PC-3 (cell line): ENCODE results near the gene LSR. TPM values are rescaled to one million over a fixed set of nuclear protein-coding genes. Genes with fewer than 3 reads are reported as not detected.

ENCODE experiments used
- ATAC-seq: fragments of 200-7000 bp; cut with Tn5 transposase; 2 replicates; pipeline ENCODE4 v1.9.1; 2020; ENCODE audit warnings: mild to moderate bottlenecking, moderate library complexity
- BruUV-seq: library from RNA; stranded (reverse); fragments of 400-500 nt; replicated peaks from 2 replicates; lab custom pipeline; 2021; lab: Mats Ljungman, UMichigan
- CTCF ChIA-PET: fragments of 300-600 bp; sonication (Branson Sonifier 250); formaldehyde crosslinking; loops from one replicate; lab custom pipeline; 2022; ENCODE audit warnings: antibody characterized with exemption; lab: Charles Lee
- POLR2A ChIA-PET: fragments of 300-600 bp; sonication (Branson Sonifier 250); formaldehyde crosslinking; loops from one replicate; lab custom pipeline; 2022; ENCODE audit warnings: antibody characterized with exemption; ENCODE audit not compliant: unreplicated experiment; lab: Charles Lee
- DNase-seq: peaks from one replicate; pipeline ENCODE4 v3.0.0-alpha.2; 2015
- H2AFZ ChIP-seq: fragments of 300-600 bp; sonication (generic); 2 replicates; pipeline ENCODE4 v1.6.0; 2016; ENCODE audit warnings: antibody characterized with exemption, low read length
- H3F3A ChIP-seq: fragments of 300-600 bp; sonication (generic); one replicate; pipeline ENCODE4 v1.6.0; 2017; ENCODE audit warnings: antibody characterized with exemption, low read length, control low read depth, mild to moderate bottlenecking; ENCODE audit not compliant: unreplicated experiment
- H3K27ac ChIP-seq: fragments of 300-600 bp; sonication (generic); 2 replicates; pipeline ENCODE4 v1.5.1; 2016; ENCODE audit warnings: mild to moderate bottlenecking, low read length
- H3K27me3 ChIP-seq: fragments of 300-600 bp; sonication (generic); 2 replicates; pipeline ENCODE4 v1.6.1; 2016; ENCODE audit warnings: low read length, mixed read lengths
- H3K36me3 ChIP-seq: fragments of 300-600 bp; sonication (generic); 2 replicates; pipeline ENCODE4 v1.6.1; 2016; ENCODE audit warnings: low read depth, mixed run types, low read length, mixed read lengths
- H3K4me1 ChIP-seq: fragments of 300-600 bp; sonication (generic); 2 replicates; pipeline ENCODE4 v1.5.1; 2016; ENCODE audit warnings: low read length; ENCODE audit not compliant: insufficient read depth
- H3K4me2 ChIP-seq: fragments of 300-600 bp; sonication (generic); 2 replicates; pipeline ENCODE4 v1.6.0; 2016; ENCODE audit warnings: low read length
- H3K4me3 ChIP-seq: fragments of 300-600 bp; sonication (generic); 2 replicates; pipeline ENCODE4 v1.5.1; 2016; ENCODE audit warnings: mild to moderate bottlenecking, low read length, mixed read lengths
- H3K79me2 ChIP-seq: fragments of 300-600 bp; sonication (generic); 2 replicates; pipeline ENCODE4 v1.6.1; 2017; ENCODE audit warnings: low read length, mixed read lengths
- H3K9ac ChIP-seq: fragments of 300-600 bp; sonication (generic); 2 replicates; pipeline ENCODE4 v1.6.0; 2016; ENCODE audit warnings: mild to moderate bottlenecking, low read length
- H3K9me2 ChIP-seq: fragments of 300-600 bp; sonication (generic); replicated peaks from 2 replicates; pipeline ENCODE4 v1.6.1; 2016; ENCODE audit warnings: mixed run types, low read length, mixed read lengths
- H3K9me3 ChIP-seq: fragments of 300-600 bp; sonication (generic); 2 replicates; pipeline ENCODE4 v1.6.1; 2016; ENCODE audit warnings: low read length, mixed read lengths
- H4K20me1 ChIP-seq: fragments of 300-600 bp; sonication (generic); 2 replicates; pipeline ENCODE4 v1.6.1; 2016; ENCODE audit warnings: low read length, mixed read lengths
- CTCF ChIP-seq: fragments of 300-600 bp; sonication (generic); conservative IDR thresholded peaks from 2 replicates; pipeline ENCODE4 v1.5.1; 2017; ENCODE audit warnings: antibody characterized with exemption, low read depth, mild to moderate bottlenecking, low read length
- EZH2 ChIP-seq: fragments of 300-600 bp; sonication (generic); IDR thresholded peaks from one replicate; pipeline ENCODE4 v1.6.1; 2017; ENCODE audit warnings: antibody characterized with exemption, mild to moderate bottlenecking, low read length; ENCODE audit not compliant: unreplicated experiment
- EZH2phosphoT487 ChIP-seq: fragments of 300-600 bp; sonication (generic); IDR thresholded peaks from 2 replicates; pipeline ENCODE4 v1.6.1; 2018; ENCODE audit warnings: mild to moderate bottlenecking, antibody characterized with exemption, low read length, borderline replicate concordance
- intact Hi-C: fragments of 100-400 bp; cut with micrococcal nuclease; formaldehyde crosslinking; loops from 2 replicates; pipeline ENCODE4 v1.9.0; 2023
- total RNA-seq: library from RNA; depleted of rRNA; stranded (reverse); fragments of >200 nt; gene quantifications from 2 replicates; pipeline ENCODE4 v1.2.3, GENCODE V29; 2014

The LSR gene
- total RNA-seq, 1 experiment from 2014 or later: 91.0 TPM

- no peaks in the 10 kb centered on the region for H3K9me3 ChIP-seq
- no peaks in the 10 kb centered on the region for H3F3A ChIP-seq
- CTCF ChIA-PET: no interaction called here
These were observed 31.8 kb upstream of the LSR start for GRCh38 chr19:35216833-35217648.

GRCh38 chr19:35217649-35217990 is 31.2 kb upstream of the LSR start:
- ATAC-seq (no peak), DNase-seq (no peak)
- intact Hi-C loops: no loop called here
- Histone ChIP-seq H3K27ac (no peak overlapping the region), H3F3A (no peaks in the 10 kb centered on the region), H3K4me2 (no peak overlapping the region), H2AFZ (no peak overlapping the region), H4K20me1 (no peaks in the 10 kb centered on the region), H3K9me3 (no peaks in the 10 kb centered on the region), H3K36me3 (no peaks in the 10 kb centered on the region), H3K9ac (no peak overlapping the region), H3K27me3 (no peaks in the 10 kb centered on the region), H3K4me1 (peaks cover 11% of the 10 kb centered on the region), H3K4me3 (no peak overlapping the region), H3K79me2 (no peaks in the 10 kb centered on the region), H3K9me2 (no peaks in the 10 kb centered on the region)
- no TSS peak for BruUV-seq
- ChIA-PET POLR2A (no interaction called here), CTCF (no interaction called here)
- no peak for TF ChIP-seq CTCF
- no peak for TF ChIP-seq EZH2phosphoT487
- TF ChIP-seq EZH2: no peak

More at GRCh38 chr19:35216833-35217648, 31.8 kb upstream of the LSR start:
- peaks cover 11% of the 10 kb centered on the region for H3K4me1 ChIP-seq
- H3K27ac ChIP-seq: no peak overlapping the region
- H3K79me2 ChIP-seq: no peaks in the 10 kb centered on the region
- no peak overlapping the region for H3K9ac ChIP-seq
- H3K4me2 ChIP-seq: no peak overlapping the region
- no peaks in the 10 kb centered on the region for H3K36me3 ChIP-seq
- ATAC-seq (no peak), DNase-seq (peak; percentile 15)
- H3K4me3 ChIP-seq: no peak overlapping the region
- BruUV-seq: no TSS peak
- no peaks in the 10 kb centered on the region for H3K27me3 ChIP-seq
- intact Hi-C loops: no loop called here
- TF ChIP-seq EZH2: no peak
- no peak for TF ChIP-seq CTCF
- TF ChIP-seq EZH2phosphoT487: no peak
- POLR2A ChIA-PET: no interaction called here
- H2AFZ ChIP-seq: no peak overlapping the region
- H3K9me2 ChIP-seq: no peaks in the 10 kb centered on the region
- H4K20me1 ChIP-seq: no peaks in the 10 kb centered on the region

GRCh38 chr19:35219008-35219407 is 29.8 kb upstream of the LSR start:
- Histone ChIP-seq H3K9ac (no peak overlapping the region), H3K4me2 (no peak overlapping the region), H3K27ac (no peak overlapping the region), H3K4me1 (peaks cover 6% of the 10 kb centered on the region), H2AFZ (no peak overlapping the region), H4K20me1 (no peaks in the 10 kb centered on the region), H3K79me2 (no peaks in the 10 kb centered on the region), H3K9me2 (no peaks in the 10 kb centered on the region), H3K36me3 (no peaks in the 10 kb centered on the region), H3K4me3 (no peak overlapping the region), H3K9me3 (no peaks in the 10 kb centered on the region), H3F3A (no peaks in the 10 kb centered on the region), H3K27me3 (no peaks in the 10 kb centered on the region)
- DNase-seq (no peak), ATAC-seq (no peak)
- intact Hi-C loops: no loop called here
- BruUV-seq: no TSS peak
- CTCF ChIA-PET: no interaction called here
- TF ChIP-seq EZH2phosphoT487: no peak
- no peak for TF ChIP-seq CTCF
- TF ChIP-seq EZH2: no peak
- POLR2A ChIA-PET: no interaction called here
